HepG2 (cell line): ENCODE measurements around the gene SERPIND1.

ENCODE experiments used
- FOXM1 ChIP-seq: sonication (generic); formaldehyde crosslinking; IDR thresholded peaks from 2 replicates; pipeline ENCODE4 v1.5.0; 2020; ENCODE audit warnings: missing genetic modification reagents
- GTF2F1 ChIP-seq: fragments of 150-350 bp; IDR thresholded peaks from 2 replicates; pipeline ENCODE4 v1.6.1; 2014; ENCODE audit warnings: low read length
- ZNF703 ChIP-seq: sonication (generic); formaldehyde crosslinking; IDR thresholded peaks from 2 replicates; pipeline ENCODE4 v1.5.1; 2020; ENCODE audit warnings: missing genetic modification reagents, mild to moderate bottlenecking, moderate library complexity, borderline replicate concordance
- TF ChIP-seq, protein P1 (sequence below): sonication (generic); formaldehyde crosslinking; IDR thresholded peaks from 2 replicates; pipeline ENCODE4 v1.4.0; 2020; ENCODE audit warnings: low read depth, missing genetic modification reagents
- TF ChIP-seq, protein P2 (sequence below): sonication (generic); formaldehyde crosslinking; IDR thresholded peaks from 2 replicates; pipeline ENCODE4 v1.5.0; 2020; ENCODE audit warnings: mild to moderate bottlenecking, missing genetic modification reagents, moderate library complexity
- TF ChIP-seq, protein P3 (sequence below), 2 experiments: sonication (generic) in 1 of 2; formaldehyde crosslinking in 1 of 2; IDR thresholded peaks; 2 replicates each; pipeline versions ENCODE4 v1.5.1 to v1.6.1; 2011 to 2020; ENCODE audit warnings: borderline replicate concordance in 1 of 2, low read depth in 1 of 2, low read length in 1 of 2, mild to moderate bottlenecking in 1 of 2, missing genetic modification reagents in 1 of 2, moderate library complexity in 1 of 2

DNA sequence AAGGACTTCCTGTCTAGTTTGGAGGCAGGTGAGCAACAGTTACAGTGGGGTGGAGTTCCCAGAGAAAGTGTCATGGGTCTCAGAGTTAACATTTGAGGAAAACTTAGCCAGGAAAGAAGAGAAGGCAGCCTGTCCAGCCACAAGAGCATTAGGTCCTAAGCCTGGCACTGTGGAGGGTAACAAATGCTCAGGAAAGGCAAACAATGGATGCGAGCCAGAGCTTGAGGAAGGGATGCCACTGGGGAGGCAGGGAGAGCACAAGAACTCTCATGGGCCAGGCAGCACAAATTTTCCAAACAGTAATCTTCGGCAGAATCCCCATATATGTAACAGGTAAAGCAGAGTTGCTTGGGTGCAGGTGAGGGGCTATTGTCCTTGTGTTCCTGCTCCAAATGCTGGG is 8.0 kb upstream of the SERPIND1 start:
- TF ChIP-seq, protein P1, sequence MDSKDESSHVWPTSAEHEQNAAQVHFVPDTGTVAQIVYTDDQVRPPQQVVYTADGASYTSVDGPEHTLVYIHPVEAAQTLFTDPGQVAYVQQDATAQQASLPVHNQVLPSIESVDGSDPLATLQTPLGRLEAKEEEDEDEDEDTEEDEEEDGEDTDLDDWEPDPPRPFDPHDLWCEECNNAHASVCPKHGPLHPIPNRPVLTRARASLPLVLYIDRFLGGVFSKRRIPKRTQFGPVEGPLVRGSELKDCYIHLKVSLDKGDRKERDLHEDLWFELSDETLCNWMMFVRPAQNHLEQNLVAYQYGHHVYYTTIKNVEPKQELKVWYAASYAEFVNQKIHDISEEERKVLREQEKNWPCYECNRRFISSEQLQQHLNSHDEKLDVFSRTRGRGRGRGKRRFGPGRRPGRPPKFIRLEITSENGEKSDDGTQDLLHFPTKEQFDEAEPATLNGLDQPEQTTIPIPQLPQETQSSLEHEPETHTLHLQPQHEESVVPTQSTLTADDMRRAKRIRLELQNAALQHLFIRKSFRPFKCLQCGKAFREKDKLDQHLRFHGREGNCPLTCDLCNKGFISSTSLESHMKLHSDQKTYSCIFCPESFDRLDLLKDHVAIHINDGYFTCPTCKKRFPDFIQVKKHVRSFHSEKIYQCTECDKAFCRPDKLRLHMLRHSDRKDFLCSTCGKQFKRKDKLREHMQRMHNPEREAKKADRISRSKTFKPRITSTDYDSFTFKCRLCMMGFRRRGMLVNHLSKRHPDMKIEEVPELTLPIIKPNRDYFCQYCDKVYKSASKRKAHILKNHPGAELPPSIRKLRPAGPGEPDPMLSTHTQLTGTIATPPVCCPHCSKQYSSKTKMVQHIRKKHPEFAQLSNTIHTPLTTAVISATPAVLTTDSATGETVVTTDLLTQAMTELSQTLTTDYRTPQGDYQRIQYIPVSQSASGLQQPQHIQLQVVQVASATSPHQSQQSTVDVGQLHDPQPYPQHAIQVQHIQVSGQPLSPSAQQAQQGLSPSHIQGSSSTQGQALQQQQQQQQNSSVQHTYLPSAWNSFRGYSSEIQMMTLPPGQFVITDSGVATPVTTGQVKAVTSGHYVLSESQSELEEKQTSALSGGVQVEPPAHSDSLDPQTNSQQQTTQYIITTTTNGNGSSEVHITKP (CRISPR knock-in tag), result no peak
- TF ChIP-seq ZNF703 (CRISPR knock-in tag), result no peak
- TF ChIP-seq FOXM1, result no peak
- TF ChIP-seq, protein P2, sequence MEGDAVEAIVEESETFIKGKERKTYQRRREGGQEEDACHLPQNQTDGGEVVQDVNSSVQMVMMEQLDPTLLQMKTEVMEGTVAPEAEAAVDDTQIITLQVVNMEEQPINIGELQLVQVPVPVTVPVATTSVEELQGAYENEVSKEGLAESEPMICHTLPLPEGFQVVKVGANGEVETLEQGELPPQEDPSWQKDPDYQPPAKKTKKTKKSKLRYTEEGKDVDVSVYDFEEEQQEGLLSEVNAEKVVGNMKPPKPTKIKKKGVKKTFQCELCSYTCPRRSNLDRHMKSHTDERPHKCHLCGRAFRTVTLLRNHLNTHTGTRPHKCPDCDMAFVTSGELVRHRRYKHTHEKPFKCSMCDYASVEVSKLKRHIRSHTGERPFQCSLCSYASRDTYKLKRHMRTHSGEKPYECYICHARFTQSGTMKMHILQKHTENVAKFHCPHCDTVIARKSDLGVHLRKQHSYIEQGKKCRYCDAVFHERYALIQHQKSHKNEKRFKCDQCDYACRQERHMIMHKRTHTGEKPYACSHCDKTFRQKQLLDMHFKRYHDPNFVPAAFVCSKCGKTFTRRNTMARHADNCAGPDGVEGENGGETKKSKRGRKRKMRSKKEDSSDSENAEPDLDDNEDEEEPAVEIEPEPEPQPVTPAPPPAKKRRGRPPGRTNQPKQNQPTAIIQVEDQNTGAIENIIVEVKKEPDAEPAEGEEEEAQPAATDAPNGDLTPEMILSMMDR (CRISPR knock-in tag), result no peak
- TF ChIP-seq GTF2F1, result no peak
- TF ChIP-seq, protein P3, sequence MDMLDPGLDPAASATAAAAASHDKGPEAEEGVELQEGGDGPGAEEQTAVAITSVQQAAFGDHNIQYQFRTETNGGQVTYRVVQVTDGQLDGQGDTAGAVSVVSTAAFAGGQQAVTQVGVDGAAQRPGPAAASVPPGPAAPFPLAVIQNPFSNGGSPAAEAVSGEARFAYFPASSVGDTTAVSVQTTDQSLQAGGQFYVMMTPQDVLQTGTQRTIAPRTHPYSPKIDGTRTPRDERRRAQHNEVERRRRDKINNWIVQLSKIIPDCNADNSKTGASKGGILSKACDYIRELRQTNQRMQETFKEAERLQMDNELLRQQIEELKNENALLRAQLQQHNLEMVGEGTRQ (IDR thresholded peaks at IDR 0.05; ENCODE audit: low read depth, low read length), result no peak
- TF ChIP-seq, protein P3 (CRISPR knock-in tag; IDR thresholded peaks at IDR 0.05; ENCODE audit: borderline replicate concordance), result no peak
